Measurements from ENCODE around the gene BTRC. TPM values are rescaled to one million over a fixed set of nuclear protein-coding genes. Genes with fewer than 3 reads are reported as not detected.

The BTRC gene
- total RNA-seq, 1 experiment from 2014 or later: 22.4 TPM

GRCh38 chr10:101363850-101364400, 10.0 kb downstream of the BTRC start (continued):
- TF ChIP-seq HMGXB4 (CRISPR knock-in tag; IDR thresholded peaks at IDR 0.05) (no peak), ZNF396 (CRISPR knock-in tag; IDR thresholded peaks at IDR 0.05; ENCODE audit: borderline replicate concordance) (no peak), NFYB (CRISPR knock-in tag; conservative IDR thresholded peaks at IDR 0.05; ENCODE audit: low read depth) (no peak), ARID4B (CRISPR knock-in tag; IDR thresholded peaks at IDR 0.05; ENCODE audit: borderline replicate concordance) (no peak), STAT6 (CRISPR knock-in tag; conservative IDR thresholded peaks at IDR 0.05; ENCODE audit: low read depth) (no peak), GRHL2 (CRISPR knock-in tag; IDR thresholded peaks at IDR 0.05; ENCODE audit: insufficient replicate concordance, severe bottlenecking) (no peak), CDX4 (CRISPR knock-in tag; IDR thresholded peaks at IDR 0.05; ENCODE audit: borderline replicate concordance) (no peak), CREB1 (CRISPR knock-in tag; IDR thresholded peaks at IDR 0.05) (no peak), ESRRA (CRISPR knock-in tag; IDR thresholded peaks at IDR 0.05; ENCODE audit: borderline replicate concordance) (no peak)

- H3K4me1 Mint-ChIP-seq: peaks cover 7% of the 10 kb centered on the region
- H3K27ac Mint-ChIP-seq: no peak overlapping the region
- no peaks in the 10 kb centered on the region for H3K27me3 Mint-ChIP-seq (ENCODE audit: low read depth)
- ChIA-PET CTCF (interaction anchor here (0.6 to 1.2 kb wide), 2 partner anchors 20 to 79 kb away, joined by 3 read pairs; no protein-coding TSS in a partner anchor), POLR2A (no interaction called here)
- no peaks in the 10 kb centered on the region for H3K36me3 Mint-ChIP-seq
- H3K4me3 Mint-ChIP-seq: no peak overlapping the region
- no peaks in the 10 kb centered on the region for H3K9me3 Mint-ChIP-seq
- ATAC-seq (no peak), DNase-seq (ENCODE audit: low spot score) (no peak)
- TF ChIP-seq ZNF281 (CRISPR knock-in tag; IDR thresholded peaks at IDR 0.05): no peak
- no peak for TF ChIP-seq FOXP4 (CRISPR knock-in tag; IDR thresholded peaks at IDR 0.05)
- TF ChIP-seq ATF3 (CRISPR knock-in tag; conservative IDR thresholded peaks at IDR 0.05): no peak
- TF ChIP-seq ZNF138 (CRISPR knock-in tag; conservative IDR thresholded peaks at IDR 0.05): no peak
- TF ChIP-seq ETV6 (CRISPR knock-in tag; IDR thresholded peaks at IDR 0.05): no peak
- no peak for TF ChIP-seq GTF2I (CRISPR knock-in tag; conservative IDR thresholded peaks at IDR 0.05)
- TF ChIP-seq PRRX2 (CRISPR knock-in tag; IDR thresholded peaks at IDR 0.05): no peak
These were observed 10.8 kb downstream of the BTRC start for GRCh38 chr10:101364721-101365120.
